IPS DF 4.7 (cell line): Measurements from ENCODE around the gene KCNE2.

ENCODE experiments used
- DNase-seq: peaks from one replicate; pipeline ENCODE4 v3.0.0-alpha.2; 2013; ENCODE audit warnings: low spot score; ENCODE audit errors: extremely low read depth

The KCNE2 gene, protein sequence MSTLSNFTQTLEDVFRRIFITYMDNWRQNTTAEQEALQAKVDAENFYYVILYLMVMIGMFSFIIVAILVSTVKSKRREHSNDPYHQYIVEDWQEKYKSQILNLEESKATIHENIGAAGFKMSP

GRCh38 chr21:34363733-34364132 lies at the start of gene KCNE2:
TSS of gene KCNE2 (plus strand) at chr21:34364006. CDS start at chr21:34370479, 6,473 bp downstream.
- no peak for DNase-seq

DNA sequence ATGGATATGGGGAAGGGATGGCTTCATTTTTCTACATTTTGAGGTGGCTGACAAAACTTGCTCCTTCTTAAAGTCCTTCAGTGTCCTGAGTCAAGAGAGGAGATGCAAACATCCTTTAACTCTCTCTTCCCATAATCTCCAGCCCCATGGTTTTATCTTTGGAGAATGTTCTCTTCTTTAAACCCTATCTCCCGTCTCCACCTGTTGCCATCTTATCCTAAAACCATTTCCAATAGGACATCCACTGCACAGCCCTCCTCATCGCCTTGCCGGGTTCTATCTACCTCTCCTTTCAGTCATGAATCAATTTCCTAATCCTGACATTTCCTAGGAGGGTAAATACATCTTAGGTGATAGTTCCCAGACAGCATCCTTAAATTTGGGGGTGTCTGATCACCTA lies 44.2 kb upstream of the KCNE2 start:
- no peak for DNase-seq

GRCh38 chr21:34320011-34320410 lies 43.8 kb upstream of the KCNE2 start:
- DNase-seq = no peak

DNA sequence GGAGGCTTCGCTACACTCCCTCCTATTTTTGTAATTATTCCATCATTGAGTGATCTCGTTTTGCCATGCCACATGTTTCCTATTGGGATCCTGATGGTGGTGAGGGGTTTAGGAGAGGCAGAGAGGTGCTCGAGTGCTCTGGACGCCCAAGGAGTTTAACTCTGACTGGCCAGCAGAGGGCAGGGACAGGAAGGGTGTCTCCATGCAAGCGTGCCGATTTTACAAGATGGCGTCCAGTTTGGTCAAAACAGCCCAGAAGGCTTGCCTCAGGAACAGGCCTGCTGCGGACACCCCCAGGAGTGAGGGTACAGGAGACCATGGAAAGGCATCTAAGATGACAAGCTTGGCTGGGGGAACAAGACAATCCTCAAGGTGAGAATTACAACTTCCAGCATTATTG lies 33.8 kb upstream of the KCNE2 start:
- no peak for DNase-seq

- no peak for DNase-seq
Measured at GRCh38 chr21:34331726-34332125, 32.1 kb upstream of the KCNE2 start.

- no peak for DNase-seq
Measured at GRCh38 chr21:34332347-34332746, 31.5 kb upstream of the KCNE2 start.

- no peak for DNase-seq
Measured at GRCh38 chr21:34333121-34333739, 30.6 kb upstream of the KCNE2 start.

DNA sequence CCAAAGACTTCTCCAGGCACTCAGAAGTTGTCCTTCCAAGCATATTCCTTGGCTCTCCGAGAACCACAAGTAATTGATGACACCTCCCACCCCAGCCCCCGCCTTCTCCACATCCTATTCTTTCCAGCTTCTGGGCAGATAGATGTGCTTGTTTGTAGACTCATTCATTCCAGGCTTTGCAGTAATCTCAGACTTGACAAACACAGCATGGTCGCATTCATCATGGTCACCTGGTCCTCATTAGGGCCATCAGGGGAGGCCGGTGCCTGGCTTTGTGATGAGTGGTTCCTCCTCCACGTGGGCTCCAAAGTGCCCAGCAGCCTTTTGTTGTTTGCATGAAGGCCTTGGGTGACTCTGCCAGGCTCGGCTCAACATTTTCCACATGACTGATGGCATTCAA lies 28.5 kb upstream of the KCNE2 start:
- DNase-seq = no peak

DNA sequence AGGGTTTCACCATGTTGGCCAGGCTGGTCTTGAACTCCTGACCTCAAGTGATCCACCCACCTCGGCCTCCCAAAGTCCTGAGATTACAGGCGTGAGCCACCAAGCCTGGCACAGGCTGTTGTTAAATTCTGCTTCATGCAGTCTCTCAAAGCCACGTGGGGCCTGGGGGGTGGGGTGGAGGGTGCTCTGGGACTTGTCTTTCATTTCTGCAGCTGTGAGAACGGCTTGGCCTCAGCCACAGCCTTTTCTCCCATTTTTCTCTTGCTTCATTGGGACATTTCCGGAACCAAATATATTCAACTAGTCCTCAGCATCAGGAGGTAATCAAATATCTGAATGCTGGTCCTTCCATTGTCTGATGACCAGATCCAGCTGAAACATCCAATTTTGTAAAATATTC lies 27.6 kb upstream of the KCNE2 start:
- DNase-seq = no peak

- DNase-seq = no peak
Measured at GRCh38 chr21:34336756-34337391, 26.9 kb upstream of the KCNE2 start.

GRCh38 chr21:34337741-34338140 lies 26.1 kb upstream of the KCNE2 start:
- no peak for DNase-seq

DNA sequence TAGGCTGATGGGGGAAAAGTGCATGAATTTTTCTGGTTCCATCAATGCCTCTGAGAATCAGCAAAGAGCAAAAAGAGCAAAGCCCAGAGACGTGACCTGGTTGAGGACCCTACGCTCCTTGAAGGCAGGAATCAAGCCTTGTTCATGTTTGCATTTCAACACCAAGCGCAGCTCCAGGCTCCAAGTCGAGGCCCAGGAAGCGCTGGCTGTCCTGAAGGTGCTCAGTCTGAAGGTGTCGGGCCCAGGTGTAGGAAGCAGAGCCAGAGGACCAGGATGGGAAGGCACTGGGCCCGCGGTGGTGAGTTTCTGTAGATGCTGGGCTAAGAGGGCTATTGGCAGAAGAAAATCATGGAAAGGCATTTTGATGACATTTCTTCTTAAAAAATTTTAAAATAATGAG lies 25.6 kb upstream of the KCNE2 start:
- DNase-seq = no peak

DNA sequence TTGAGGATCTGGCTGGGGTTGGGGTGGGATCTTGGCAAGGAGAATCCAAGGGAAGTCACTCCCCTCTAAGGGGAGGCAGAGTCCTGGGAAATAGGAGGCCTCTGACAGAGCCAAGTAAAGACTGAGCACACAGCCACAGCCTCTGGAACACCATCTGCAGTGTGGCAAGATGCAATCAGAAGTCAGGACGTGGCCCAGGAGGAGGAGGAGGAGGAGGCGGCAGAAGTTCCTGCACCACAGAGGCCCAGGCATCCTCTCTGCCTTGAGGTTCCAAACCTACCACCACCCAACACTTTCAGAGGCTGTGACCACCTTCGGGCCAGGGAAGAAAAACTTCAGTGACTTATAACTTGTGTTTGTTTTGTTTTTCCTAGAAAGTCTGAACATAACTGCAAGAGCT lies 23.7 kb upstream of the KCNE2 start:
- DNase-seq = no peak

DNA sequence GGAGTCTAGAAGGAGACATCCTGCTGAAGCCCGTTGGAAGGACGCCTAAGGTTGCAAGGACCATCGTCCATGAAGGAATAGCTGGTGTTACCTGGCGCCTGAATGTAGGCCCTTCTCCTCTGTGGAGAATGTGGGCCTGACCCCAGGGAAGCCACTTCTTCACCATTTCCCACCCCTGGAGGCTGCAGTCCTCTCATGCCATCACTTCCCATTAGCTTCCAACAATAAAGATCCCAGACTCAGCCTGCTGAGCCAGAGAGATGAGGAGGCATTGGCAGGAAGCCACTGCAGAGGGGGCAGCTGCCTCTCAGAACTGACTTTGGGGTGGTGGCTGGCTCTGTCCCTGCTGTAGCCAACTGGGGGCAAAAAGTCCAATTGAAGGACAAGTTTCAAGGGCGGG lies 21.3 kb upstream of the KCNE2 start:
- DNase-seq = no peak

- no peak for DNase-seq
Measured at GRCh38 chr21:34343347-34343746, 20.5 kb upstream of the KCNE2 start.

DNA sequence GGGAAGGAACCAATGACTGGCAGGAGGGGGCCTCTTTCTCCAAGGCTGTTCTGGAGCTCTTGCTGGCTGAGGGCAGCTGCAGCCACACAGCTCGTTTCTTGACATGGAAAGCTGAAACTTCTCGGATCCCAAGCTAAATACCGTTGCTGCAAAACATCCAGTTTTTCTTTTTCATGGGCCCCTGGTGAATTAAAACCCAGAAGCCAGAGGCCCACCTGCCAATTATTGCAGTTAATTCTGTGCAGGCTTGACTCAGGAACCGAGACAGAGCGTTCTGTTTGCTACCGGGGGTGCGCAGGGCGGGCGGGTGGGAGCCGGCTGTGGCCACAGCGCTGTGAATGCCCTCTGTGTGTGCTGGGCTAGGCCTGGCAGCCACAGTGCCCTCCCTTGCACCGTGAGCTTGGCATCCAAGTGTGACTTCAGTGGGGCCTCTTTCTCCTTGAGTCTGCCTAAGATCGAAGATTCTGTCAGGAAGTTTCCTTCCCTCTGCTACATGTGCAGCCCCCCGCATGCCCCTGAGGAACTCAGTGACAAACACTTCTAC lies 19.9 kb upstream of the KCNE2 start:
- no peak for DNase-seq

GRCh38 chr21:34344584-34344983 lies 19.2 kb upstream of the KCNE2 start:
- DNase-seq = no peak

- DNase-seq = no peak
Measured at GRCh38 chr21:34345091-34345871, 18.5 kb upstream of the KCNE2 start.

GRCh38 chr21:34345892-34346291 lies 17.9 kb upstream of the KCNE2 start:
- no peak for DNase-seq

DNA sequence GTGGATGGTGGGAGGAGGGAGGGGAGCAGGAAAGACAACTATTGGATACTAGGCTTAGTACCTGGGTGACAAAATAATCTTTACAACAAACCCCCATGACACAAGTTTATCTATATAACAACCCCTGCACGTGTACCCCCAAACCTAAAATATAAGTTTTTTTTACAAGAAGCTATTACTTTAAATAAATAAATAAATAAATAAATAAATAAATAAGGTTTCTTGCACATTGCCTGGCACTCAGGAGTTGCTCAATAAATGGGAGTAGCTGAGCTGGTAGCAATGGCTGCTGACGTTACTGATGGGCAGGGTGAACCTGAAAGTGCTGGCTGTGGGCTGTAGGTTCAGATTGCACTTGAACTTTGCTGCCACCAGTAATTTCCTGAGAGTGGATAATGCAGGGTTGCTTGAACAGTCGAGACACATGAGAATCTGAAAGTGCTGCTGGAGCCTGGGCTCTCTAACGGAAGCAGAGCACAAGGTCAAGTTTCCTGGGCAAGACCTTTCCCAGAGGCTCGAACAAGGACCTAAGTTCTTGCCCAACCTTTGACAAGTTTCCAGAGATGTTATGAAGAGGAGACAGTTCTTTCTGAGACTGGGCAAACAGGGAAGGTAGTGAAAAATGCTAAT lies 14.8 kb upstream of the KCNE2 start:
- DNase-seq = no peak

- DNase-seq = no peak
Measured at GRCh38 chr21:34351786-34352241, 12.0 kb upstream of the KCNE2 start.

DNA sequence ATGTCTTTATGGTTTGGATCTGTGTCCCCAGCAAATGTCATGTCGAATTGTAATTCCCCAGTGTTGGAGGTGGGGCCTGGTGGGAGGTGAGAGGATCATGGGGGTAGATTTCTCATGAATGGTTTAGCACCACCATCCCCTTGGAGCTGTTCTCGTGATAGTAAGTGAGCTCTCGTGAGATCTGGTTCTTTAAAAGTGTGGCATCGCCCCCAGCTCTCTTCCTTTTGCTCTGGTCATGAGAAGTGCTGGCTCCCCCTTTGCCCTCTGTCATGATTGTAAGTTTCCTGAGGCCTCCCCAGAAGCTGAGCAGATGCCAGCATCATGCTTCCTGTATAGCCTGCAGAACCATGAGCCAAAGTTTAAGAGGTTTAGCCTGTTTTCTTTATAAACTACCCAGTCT lies 11.2 kb upstream of the KCNE2 start:
- DNase-seq = no peak
